Left lung (tissue), 10 donors: ENCODE results near the gene PTPRN2. TPM values are rescaled to one million over a fixed set of nuclear protein-coding genes. Genes with fewer than 3 reads are reported as not detected.

Source experiments
- ATAC-seq: fragments of 200-7000 bp; cut with Tn5 transposase; one replicate; pipeline ENCODE4 v1.9.1; 2020; ENCODE audit warnings: moderate library complexity
- DNase-seq, 4 donors: peaks; one replicate each; pipeline ENCODE4 v3.0.0-alpha.2; 2013 to 2020
- H3K27ac ChIP-seq, 2 donors: fragments of 200-600 bp; sonication (generic) in 1 of 2; one replicate each; pipeline versions ENCODE4 v1.5.0 to v1.8.0; 2020 to 2021
- H3K27me3 ChIP-seq, 2 donors: fragments of 200-600 bp; sonication (generic) in 1 of 2; one replicate each; pipeline versions ENCODE4 v1.5.0 to v1.8.0; 2020 to 2021
- H3K36me3 ChIP-seq, 2 donors: fragments of 200-600 bp; sonication (generic) in 1 of 2; one replicate each; pipeline versions ENCODE4 v1.5.0 to v1.8.0; 2020 to 2021
- H3K4me1 ChIP-seq, 2 donors: fragments of 200-600 bp; one replicate each; pipeline ENCODE4 v1.8.0; 2021
- H3K4me3 ChIP-seq, 2 donors: fragments of 200-600 bp; sonication (generic) in 1 of 2; one replicate each; pipeline versions ENCODE4 v1.5.0 to v1.8.0; 2020 to 2021; ENCODE audit warnings: mild to moderate bottlenecking in 1 of 2
- H3K9me3 ChIP-seq, 2 donors: fragments of 200-600 bp; sonication (generic) in 1 of 2; one replicate each; pipeline versions ENCODE4 v1.5.0 to v1.8.0; 2020 to 2021
- CTCF ChIP-seq, 2 donors: fragments of 200-600 bp; sonication (generic) in 1 of 2; IDR thresholded peaks; one replicate each; pipeline versions ENCODE4 v1.5.0 to v1.8.0; 2021; ENCODE audit warnings: antibody characterized with exemption in 2 of 2
- intact Hi-C, 2 donors: fragments of 100-400 bp; cut with DNase I; formaldehyde crosslinking; loops; one replicate each; pipeline versions ENCODE4 v1.11.2 to v1.14.2; 2022
- polyA plus RNA-seq, 6 donors: library from polyadenylated mRNA; unstranded; fragments of 120-200 nt; gene quantifications; one replicate each; pipeline ENCODE4 v1.2.1, GENCODE V29; 2013; ENCODE audit not compliant: insufficient read length in 6 of 6
- total RNA-seq, 2 donors: library from RNA; stranded (reverse); fragmentation: NEBNext Ultra II Directional; extraction: Animal tissue kit (Norgen Biotek cat#: 25700); gene quantifications; one replicate each; pipeline ENCODE4 v1.2.1, GENCODE V29; 2021
- donor health status: DM: no; HTN: yes; CAD: no.
- donor health status: DM: no; HTN: no; CAD: no.

Gene PTPRN2
- total and polyA plus RNA-seq, 8 donors = 4.0 to 7.8 (median 6.8) TPM

- H3K4me1 ChIP-seq = no peaks in the 10 kb centered on the region
Observed at GRCh38 chr7:158246960-158247673, 340.5 kb downstream of the PTPRN2 start.

GRCh38 chr7:158246272-158246959 lies 341.2 kb downstream of the PTPRN2 start:
- H3K27ac ChIP-seq = no peak overlapping the region
- intact Hi-C loops = no loop called here
- H3K27me3 ChIP-seq = no peaks in the 10 kb centered on the region
- no peaks in the 10 kb centered on the region for H3K36me3 ChIP-seq
- no peaks in the 10 kb centered on the region for H3K4me1 ChIP-seq
- no peak for TF ChIP-seq CTCF (IDR thresholded peaks at IDR 0.05)
- DNase-seq (peak in 1 of 4 donors; percentile 35), ATAC-seq (no peak)
- H3K9me3 ChIP-seq = peaks cover 0 to 14% of the 10 kb centered on the region in 2 donors
- no peak overlapping the region for H3K4me3 ChIP-seq

More at GRCh38 chr7:158246960-158247673, 340.5 kb downstream of the PTPRN2 start:
- H3K27me3 ChIP-seq = no peaks in the 10 kb centered on the region
- intact Hi-C loops = no loop called here
- no peak overlapping the region for H3K4me3 ChIP-seq
- no peak overlapping the region for H3K27ac ChIP-seq
- ATAC-seq = no peak
- no peaks in the 10 kb centered on the region for H3K36me3 ChIP-seq
- H3K9me3 ChIP-seq = peaks cover 0 to 14% of the 10 kb centered on the region in 2 donors
- DNase-seq = peak in 1 of 4 donors; percentile 51
- no peak for TF ChIP-seq CTCF (IDR thresholded peaks at IDR 0.05)

GRCh38 chr7:158245724-158246041 lies 341.9 kb downstream of the PTPRN2 start:
- DNase-seq (peak in 1 of 4 donors; percentile 49), ATAC-seq (no peak)
- Histone ChIP-seq H3K27me3 (no peaks in the 10 kb centered on the region), H3K27ac (no peak overlapping the region), H3K36me3 (no peaks in the 10 kb centered on the region), H3K4me1 (no peaks in the 10 kb centered on the region), H3K4me3 (no peak overlapping the region), H3K9me3 (peaks cover 0 to 16% of the 10 kb centered on the region in 2 donors)
- intact Hi-C loops = no loop called here
- no peak for TF ChIP-seq CTCF (IDR thresholded peaks at IDR 0.05)

- no peak overlapping the region for H3K4me3 ChIP-seq
- no peak for TF ChIP-seq CTCF (IDR thresholded peaks at IDR 0.05)
- H3K36me3 ChIP-seq = no peaks in the 10 kb centered on the region
- no peaks in the 10 kb centered on the region for H3K27me3 ChIP-seq
- H3K9me3 ChIP-seq = peaks cover 0 to 16% of the 10 kb centered on the region in 2 donors
- no peak overlapping the region for H3K27ac ChIP-seq
- ATAC-seq (no peak), DNase-seq (peak in 1 of 4 donors; percentile 64)
- H3K4me1 ChIP-seq = no peaks in the 10 kb centered on the region
- intact Hi-C loops = no loop called here
Observed at GRCh38 chr7:158244873-158245723, 342.5 kb downstream of the PTPRN2 start.

- intact Hi-C loops = no loop called here
- no peaks in the 10 kb centered on the region for H3K36me3 ChIP-seq
- H3K9me3 ChIP-seq = peaks cover 0 to 16% of the 10 kb centered on the region in 2 donors
- ATAC-seq (no peak), DNase-seq (no peak)
- no peak overlapping the region for H3K27ac ChIP-seq
- H3K4me1 ChIP-seq = no peaks in the 10 kb centered on the region
- TF ChIP-seq CTCF (IDR thresholded peaks at IDR 0.05) = no peak
- no peaks in the 10 kb centered on the region for H3K27me3 ChIP-seq
- H3K4me3 ChIP-seq = no peak overlapping the region
Observed at GRCh38 chr7:158244430-158244829, 343.2 kb downstream of the PTPRN2 start.
